G401 (cell line): ENCODE measurements around the gene OR2G6. TPM values are rescaled to one million over a fixed set of nuclear protein-coding genes. Genes with fewer than 3 reads are reported as not detected.
"Not testable (repeated sequence)": the region's sequence is repeated elsewhere in the genome, so short reads cannot be mapped to it uniquely, and the experiment has no call there.

Experiments used
- DNase-seq: peaks from one replicate; pipeline ENCODE4 v3.0.0-alpha.2; 2015; ENCODE audit warnings: low spot score
- in situ Hi-C: cut with HindIII; loops from 2 replicates; pipeline ENCODE4 v1.10.0; 2016; ENCODE audit warnings: low sequenced_read_pairs, mixed read lengths
- total RNA-seq: library from RNA; depleted of rRNA; stranded (reverse); fragments of >200 nt; shearing (Covaris generic); gene quantifications from 2 replicates; pipeline ENCODE4 v1.2.3, GENCODE V29; 2014; rRNA removed

OR2G6 gene
- total RNA-seq, 1 experiment from 2014 or later, result not detected

DNA sequence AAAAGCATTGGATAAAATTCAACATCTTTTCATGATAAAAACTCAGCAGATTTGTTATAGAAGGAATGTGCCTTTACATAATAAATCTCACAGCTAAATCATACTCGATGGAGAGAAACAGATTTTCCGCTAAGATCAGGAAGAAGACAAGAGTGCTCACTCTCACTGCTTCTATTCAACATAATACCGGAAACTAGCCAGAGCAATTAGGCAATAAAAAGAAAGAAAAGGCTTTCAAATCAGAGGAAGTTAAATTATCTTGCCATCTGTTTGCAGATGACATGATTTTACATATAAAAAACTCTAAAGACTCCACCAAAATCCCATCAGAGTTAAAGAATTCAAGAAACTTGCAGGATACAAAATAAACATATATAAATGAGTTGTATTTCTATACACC lies 62.9 kb downstream of the OR2G6 start:
- in situ Hi-C loops, result not testable (repeated sequence)

DNA sequence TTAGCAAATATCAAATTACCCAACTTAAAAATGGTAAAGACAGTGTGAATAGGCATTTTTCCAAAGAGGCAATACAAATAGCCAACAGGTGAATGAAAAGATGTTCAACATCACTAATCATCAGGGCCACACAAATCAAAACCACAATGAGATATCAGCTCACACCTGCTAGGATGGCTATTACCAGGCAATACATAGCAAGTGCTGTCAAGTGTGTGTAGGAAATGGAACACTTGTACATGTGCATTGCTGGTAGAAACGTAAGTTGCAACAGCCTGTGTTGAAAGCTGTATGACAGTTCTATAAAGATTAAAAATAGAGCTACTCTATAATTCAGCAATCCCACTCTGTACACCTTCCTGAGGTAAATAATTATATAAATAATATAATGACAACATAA lies 64.2 kb downstream of the OR2G6 start:
- in situ Hi-C loops, DNase-seq: not testable (repeated sequence)

More for the DNA sequence above, 62.9 kb downstream of the OR2G6 start:
- not testable (repeated sequence) for DNase-seq

DNA sequence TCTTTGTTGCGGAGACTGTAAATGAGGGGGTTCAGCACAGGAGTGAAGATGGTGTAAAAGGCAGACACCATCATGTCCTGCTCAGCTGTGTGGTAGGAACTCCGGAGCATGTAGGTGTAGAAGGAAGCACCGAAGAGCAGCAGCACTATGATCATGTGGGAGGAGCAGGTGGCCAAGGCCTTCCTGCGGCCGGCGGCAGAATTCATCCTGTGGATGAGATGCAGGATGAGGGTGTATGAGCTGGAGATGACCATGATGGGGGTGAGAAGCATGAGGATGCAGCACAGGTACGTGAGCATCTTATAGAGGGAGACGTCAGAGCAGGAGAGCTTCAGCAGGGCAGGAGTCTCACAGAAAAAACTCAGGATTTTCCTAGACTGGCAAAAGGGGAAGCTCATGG lies 66.0 kb downstream of the OR2G6 start:
- in situ Hi-C loops, DNase-seq: not testable (repeated sequence)

DNA sequence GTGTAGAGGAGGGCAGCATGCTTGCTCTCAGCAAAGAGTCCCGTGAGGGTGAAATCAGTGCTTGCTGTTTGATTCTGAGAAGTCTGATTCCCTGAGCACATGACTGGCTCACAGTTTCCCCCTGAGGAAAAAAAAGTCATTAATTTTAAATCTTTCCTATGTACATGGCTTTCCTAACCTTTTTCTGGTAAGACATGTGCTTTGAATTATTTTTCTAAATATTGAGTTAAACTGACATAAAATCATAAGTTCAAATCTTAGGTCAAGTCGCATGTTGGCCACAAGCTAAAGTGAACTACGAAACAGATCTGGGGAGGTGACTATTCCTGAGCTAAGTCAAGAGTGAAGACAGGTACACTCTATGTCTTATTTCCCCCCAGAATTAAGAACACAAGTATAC lies 66.8 kb downstream of the OR2G6 start, which contains the start of gene OR2T34:
Gene OR2T34 (minus strand): TSS at position 101 of the 400 bp plus-strand sequence. CDS start 0 bp downstream, at position 101.
- DNase-seq, in situ Hi-C loops: not testable (repeated sequence)

DNA sequence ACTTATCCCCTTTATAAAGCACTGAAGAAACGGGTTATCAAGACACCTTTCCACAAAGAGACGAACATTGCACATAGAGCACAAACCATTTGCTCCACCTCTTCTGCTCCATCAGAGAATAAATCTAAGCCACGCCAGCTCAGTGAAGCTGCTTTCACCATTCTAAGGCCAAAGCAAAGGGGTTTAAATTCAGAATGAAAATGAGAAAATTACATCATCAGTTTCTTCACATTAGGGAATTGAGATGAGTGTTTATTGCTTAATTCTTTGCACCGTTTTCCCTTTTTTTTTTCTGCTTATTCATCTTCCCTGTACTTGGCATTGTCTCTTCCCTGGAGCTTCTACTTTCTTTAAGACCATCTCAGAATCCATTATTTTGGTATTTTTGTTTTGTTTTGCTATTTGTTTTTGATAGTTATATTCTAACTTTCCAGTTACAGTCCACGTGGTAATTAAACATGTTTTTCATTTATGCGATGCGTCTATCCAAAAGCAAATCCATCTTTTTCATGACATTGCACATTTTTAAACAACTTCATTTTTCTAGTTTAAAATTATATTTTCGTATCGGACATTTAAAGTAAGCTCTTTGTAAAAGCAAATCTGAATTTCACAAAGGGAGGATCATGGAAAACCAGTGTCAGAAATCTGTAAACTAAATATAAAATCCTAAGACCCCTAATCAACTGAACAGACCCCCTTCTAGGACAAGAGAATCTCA lies 68.5 kb downstream of the OR2G6 start:
- no peak for DNase-seq
- in situ Hi-C loops, result no loop called here

Other genes with a start within 250 kb of the OR2G6 start
- not detected in 2 replicates for gene OR2T33, start 230.1 kb upstream of the OR2G6 start, total RNA-seq
- not detected in 2 replicates for gene OR2T12, start 204.6 kb upstream of the OR2G6 start, total RNA-seq
- gene OR2M7, start 183.5 kb upstream of the OR2G6 start, total RNA-seq, result not detected in 2 replicates
- not detected in 2 replicates for gene OR14C36, start 159.3 kb upstream of the OR2G6 start, total RNA-seq
- not detected in 2 replicates for gene OR2T4, start 146.4 kb upstream of the OR2G6 start, total RNA-seq
- not detected in 2 replicates for gene OR2T6, start 132.3 kb upstream of the OR2G6 start, total RNA-seq
- gene OR2T1, start 105.0 kb upstream of the OR2G6 start, total RNA-seq, result not detected in 2 replicates
- gene OR2T2, start 62.4 kb upstream of the OR2G6 start, total RNA-seq, result not detected in 2 replicates
- not detected in 2 replicates for gene OR2T3, start 34.7 kb upstream of the OR2G6 start, total RNA-seq
- gene OR2T5, start 19.5 kb upstream of the OR2G6 start, total RNA-seq, result not detected in 2 replicates
- not detected in 2 replicates for gene OR2T29, start 54.7 kb downstream of the OR2G6 start, total RNA-seq
- not detected in 2 replicates for gene OR2T34, start 66.7 kb downstream of the OR2G6 start, total RNA-seq
- not detected in 2 replicates for gene OR2T10, start 89.6 kb downstream of the OR2G6 start, total RNA-seq
- not detected in 2 replicates for gene OR2T11, start 127.0 kb downstream of the OR2G6 start, total RNA-seq
- not detected in 2 replicates for gene OR2T35, start 137.2 kb downstream of the OR2G6 start, total RNA-seq
- not detected in 2 replicates for gene OR2T27, start 147.5 kb downstream of the OR2G6 start, total RNA-seq
- not detected in 2 replicates for gene OR14I1, start 194.7 kb downstream of the OR2G6 start, total RNA-seq
- not detected in 2 replicates for gene LYPD8, start 247.7 kb downstream of the OR2G6 start, total RNA-seq